HG03469 (cell line): ENCODE data around the gene PRKCZ.

Experiments used
- ATAC-seq: cut with Tn5 transposase; IDR thresholded peaks from one replicate; pipeline ENCODE4 v1.9.1; 2021; ENCODE audit warnings: mild to moderate bottlenecking, moderate library complexity, moderate number of reproducible peaks; ENCODE audit not compliant: unreplicated experiment

Gene PRKCZ

DNA sequence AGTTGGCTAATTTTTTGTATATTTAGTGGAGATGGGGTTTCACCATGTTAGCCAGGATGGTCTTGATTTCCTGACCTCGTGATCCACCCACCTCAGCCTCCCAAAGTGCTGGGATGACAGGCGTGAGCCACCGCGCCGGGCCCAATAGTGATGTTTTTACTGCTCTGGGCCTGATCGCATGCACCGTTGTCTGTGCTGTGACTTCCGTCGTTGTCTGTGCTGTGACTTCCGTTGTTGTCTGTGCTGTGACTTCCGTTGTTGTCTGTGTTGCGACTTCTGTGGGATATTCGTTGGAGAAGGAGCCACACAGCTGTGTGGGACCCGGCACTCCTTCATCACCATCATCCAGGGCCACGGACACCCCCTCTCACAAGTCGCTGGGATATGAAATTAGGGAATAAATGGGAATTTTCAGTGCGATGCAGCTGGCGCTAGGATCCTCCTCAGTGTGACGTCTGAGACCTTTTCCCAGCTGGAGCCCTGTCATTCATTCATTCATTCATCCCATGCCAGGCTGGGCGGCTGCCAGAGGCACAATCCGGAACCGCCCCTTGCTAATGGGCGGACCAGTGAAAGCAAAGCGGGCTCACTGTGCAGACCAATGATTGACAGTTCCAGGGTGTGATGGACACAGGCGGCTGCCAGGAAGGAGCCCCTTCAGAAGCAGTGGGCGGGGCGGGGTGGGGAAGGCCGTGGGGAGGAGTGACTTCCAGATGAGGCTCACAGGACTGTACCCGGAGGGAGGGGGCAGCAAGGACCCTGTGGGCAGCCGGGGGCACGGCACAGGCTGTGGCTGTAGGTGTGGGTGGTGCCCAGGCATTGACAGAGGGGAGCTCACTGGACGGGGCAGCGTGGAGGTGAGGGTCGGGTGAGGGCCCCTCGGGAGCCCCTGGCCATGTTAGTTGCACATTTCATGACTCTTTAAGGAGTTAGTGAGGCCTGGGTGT is 48.9 kb downstream of the PRKCZ start:
- ATAC-seq: no peak

DNA sequence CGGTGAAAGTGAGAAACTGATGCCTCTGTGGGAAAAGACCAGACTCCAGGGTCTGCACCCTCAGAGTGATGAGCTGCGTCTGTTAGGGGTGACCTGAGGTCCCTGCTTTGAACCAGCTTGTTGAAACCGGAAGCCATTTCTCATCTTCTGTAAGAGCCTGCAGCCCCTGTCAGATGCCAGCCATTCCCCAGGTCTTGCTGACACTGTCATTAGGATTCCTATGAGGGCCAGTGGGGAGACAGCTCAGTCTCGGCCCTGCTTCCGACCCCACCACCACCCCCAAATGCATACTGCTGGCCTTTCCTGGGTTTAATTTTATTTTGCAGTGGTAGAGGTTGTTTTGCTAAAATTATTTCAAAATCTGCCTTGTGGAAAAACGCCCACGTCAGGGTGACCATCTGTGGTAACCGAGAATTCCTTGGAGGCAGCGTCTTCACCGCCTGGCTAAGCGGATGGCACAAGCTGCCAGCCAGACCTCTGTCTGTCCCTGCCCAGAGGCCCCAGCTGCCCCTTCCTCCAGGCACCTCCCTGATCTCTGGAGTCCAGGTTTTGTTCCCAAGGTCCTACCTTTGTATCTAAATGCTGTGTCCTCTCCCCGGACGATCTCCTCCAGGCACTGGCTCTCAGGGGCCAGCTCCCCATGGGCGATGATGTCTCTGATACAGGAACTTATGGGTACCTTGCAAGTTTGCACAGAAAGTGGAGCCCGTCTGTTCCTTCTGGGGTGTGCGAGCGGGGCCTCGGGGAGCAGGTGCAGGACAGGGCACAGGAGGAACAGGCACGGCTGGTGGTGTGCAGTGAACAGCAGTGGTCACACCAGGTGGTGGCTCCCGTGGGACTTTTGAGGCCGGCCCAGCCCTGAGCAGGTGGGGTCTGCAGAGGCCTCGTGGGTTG is 49.9 kb downstream of the PRKCZ start:
- ATAC-seq: no peak

GRCh38 chr1:2100780-2101108 is 50.5 kb downstream of the PRKCZ start:
- ATAC-seq: no peak

DNA sequence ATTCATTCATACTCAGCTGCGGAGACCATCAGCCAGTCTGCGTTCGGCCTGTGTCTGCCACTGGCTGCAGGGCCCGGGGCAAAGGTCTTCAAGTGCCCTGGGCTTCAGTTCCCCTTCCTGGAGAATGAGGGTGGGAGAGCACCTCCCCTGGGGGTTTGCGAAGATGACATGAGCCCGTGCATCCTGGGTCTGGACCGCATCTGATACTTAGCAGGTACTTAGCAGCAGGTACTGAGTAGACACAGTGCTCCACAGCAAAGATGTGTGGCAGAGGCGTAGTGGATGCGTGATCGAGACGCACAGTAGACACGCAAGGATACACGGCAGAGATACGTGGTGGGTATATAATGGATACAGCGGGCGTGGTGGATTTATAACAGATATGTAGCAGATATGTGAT is 51.3 kb downstream of the PRKCZ start:
- ATAC-seq: no peak

GRCh38 chr1:2101946-2102345 is 51.7 kb downstream of the PRKCZ start:
- no peak for ATAC-seq

DNA sequence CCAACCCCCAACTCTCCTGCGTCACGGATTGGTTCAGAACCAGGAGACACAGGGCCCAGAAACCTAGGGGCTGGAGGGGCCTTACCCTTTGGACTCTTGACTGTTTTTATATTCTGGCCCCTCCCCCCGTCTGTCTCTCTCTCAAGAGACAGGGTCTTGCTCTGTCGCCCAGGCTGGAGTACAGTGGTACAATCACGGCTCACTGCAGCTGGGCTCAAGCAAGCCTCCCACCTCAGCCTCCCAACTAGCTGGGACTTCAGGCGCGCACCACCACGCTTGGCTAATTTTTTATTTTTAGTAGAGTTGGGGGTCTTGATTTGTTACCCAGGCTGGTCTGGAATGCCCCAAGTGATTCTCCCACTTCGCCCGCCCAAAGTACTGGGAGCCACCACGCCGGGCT is 52.5 kb downstream of the PRKCZ start:
- ATAC-seq: no peak

GRCh38 chr1:2103266-2103900 is 53.2 kb downstream of the PRKCZ start:
- no peak for ATAC-seq

- ATAC-seq: no peak
These were observed 53.8 kb downstream of the PRKCZ start for GRCh38 chr1:2103901-2104590.

GRCh38 chr1:2104621-2105427 is 54.6 kb downstream of the PRKCZ start:
- ATAC-seq: no peak

DNA sequence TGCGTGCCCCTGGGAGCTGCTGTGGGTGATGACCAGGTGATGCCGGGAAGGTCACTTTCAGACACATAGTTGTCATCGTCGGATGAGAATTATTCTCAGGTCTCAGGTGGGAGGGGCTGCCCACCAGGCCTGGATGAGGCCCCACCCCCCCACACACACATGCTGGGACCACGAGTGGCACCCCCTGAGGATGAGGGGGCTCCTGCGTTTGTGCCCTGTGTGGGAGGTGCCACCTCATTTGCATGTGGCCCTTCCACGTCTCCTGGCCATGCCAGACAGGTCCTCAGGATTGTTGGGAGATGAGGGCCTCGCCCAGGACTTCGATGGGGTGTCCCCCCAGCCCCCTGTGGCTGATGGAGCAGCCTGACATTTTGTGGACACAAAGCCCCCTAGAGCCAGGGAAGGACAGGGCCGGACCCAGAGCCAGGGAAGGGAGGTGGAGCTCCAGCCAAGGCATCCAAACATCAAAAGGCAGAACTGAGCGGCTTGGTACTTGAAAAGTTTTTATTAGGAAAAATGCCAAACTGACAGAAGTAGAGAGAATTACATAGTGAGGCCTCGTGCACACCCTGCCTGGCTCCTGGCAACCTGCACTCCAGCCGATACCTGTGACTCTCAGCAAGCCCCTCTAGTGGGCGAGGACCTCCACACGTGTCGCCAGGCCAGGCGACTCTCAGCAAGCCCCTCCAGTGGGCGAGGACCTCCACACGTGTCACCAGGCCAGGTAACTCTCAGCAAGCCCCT is 55.7 kb downstream of the PRKCZ start:
- no peak for ATAC-seq

DNA sequence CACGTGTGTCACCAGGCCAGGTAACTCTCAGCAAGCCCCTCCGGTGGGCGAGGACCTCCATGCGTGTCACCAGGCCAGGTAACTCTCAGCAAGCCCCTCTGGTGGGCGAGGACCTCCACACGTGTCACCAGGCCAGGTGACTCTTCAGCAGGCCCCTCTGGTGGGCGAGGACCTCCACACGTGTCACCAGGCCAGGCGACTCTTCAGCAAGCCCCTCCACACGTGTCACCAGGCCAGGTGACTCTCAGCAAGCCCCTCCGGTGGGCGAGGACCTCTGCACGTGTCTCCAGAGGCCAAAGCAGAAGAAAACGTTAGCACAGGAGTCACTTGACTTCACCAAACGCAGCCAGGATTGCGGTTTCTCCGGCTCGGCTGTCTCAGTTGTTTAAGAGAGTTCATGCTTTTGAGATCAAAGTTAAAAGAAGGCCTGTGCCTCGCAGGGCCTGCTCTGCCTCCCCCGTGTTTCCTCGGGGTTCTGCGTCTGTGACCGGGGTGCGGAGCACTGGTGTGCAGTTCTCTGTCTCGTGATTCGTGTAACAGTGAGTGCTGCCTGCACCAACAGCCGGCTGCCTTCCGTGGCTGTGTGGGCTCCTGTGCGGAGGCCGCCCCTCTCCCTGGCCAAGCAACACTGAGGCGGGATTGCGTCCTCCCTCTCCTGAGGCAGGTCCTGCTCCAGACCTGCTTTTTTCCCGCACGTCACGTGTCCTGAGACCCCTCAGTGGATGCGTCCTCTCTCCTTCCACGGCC is 56.6 kb downstream of the PRKCZ start:
- no peak for ATAC-seq

DNA sequence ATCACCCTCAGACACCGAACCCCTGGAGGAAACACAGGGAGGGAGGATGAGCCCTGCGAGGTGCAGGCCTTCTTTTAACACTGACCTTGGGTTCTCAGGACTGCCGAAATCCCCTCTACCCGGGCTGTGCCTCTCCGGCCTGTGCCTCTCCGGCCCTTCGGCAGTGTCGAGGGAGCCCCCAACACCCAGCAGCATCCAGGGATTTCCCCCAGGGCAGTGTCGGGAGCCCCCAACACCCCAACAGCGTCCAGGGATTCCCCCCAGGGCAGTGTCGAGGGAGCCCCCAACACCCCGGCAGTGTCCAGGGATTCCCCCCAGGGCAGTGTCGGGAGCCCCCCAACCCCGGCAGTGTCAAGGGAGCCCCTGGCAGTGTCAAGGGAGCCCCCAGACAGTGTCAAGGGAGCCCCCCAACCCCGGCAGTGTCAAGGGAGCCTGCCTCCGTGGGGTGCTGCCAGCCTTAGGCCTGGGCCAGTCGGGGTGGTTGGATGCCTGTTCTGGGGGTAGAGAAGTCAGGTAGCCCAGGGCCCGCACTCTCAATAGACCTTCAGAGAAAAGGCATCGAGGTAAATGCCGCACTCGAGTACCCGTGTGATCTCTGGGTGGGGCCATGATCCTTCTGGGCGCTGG is 57.5 kb downstream of the PRKCZ start:
- no peak for ATAC-seq

DNA sequence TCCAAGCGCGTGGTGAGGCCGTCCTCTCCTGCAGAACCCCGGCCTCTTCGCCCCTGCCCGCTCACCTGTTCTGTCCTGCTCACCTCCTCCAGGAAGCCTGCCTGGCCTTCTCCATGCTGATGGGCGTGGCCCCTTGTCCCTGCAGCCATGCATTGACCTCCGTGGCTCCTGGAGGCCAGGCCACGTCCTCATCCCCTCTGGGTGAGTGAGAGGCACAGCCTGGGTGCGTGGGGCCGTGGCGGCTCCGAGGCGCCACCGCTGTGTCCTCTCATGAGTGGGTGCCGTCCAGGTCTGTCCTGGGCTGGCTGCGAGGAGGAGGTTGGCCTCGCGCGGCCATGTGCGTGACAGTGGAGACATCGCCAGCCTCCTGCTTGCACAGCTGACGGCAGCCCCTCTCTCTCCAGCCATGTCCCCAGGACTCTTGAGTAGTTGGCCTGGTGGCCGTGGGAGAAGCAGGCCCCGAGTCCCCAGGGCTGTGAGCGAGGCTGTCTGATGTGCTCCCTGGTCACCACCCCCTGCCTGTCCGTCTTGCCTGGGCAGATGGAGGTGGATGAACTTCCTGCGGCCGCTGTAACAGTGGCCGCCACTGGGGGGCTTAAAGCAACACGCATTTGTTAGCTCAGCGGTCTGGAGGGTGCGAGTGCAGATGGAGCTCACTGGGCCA is 58.1 kb downstream of the PRKCZ start:
- ATAC-seq: no peak

GRCh38 chr1:2108877-2109580 is 58.8 kb downstream of the PRKCZ start:
- ATAC-seq: no peak

DNA sequence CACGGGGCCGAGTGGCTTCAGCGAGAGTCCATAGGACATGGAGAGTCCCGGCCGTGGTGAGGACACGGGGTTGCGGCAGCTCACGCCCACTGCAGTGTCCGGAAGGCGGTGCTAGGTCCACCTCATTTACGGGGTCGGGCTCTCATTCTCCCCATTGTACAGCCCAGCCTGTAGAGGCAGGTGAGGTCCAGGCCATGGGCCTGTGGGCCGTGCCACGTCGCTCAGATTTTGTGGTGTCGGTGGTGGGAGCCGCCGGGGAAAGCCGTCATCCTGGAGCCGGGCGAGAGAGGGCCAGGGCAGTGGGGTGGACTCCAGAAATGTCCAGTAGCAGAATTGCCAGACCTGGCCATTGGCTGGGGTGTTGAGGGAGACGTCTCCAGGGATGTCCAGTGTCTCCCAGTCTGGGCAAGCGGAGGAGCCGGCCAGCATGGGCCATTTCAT is 59.4 kb downstream of the PRKCZ start:
- no peak for ATAC-seq

DNA sequence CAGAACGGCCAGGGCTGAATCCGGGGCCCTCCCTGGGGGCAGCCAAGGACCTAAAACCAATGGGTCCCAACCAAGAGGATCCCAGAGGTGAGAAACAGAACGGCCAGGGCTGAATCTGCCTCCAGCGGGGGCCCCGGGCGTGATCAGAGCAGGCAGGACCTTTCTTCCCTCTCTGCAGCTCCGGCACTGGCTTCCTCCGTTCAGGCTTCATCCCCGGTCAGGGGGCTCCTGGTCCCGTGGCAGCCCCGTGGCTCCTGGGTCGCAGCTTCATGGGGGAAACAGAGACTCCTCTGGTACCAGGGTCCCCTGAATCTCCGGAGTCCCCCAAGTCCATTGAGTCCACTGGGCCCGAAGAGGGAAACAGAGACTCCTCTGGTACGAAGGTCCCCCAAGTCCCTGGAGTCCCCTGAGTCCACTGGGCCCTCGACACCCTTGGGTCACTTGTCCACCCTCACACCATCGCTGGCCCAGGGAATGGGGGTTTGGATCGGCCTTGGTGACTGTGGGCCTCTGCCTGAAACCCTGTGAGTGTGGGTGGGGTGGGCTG is 60.1 kb downstream of the PRKCZ start:
- ATAC-seq: no peak
